ENCODE results near the gene INS.

DNA sequence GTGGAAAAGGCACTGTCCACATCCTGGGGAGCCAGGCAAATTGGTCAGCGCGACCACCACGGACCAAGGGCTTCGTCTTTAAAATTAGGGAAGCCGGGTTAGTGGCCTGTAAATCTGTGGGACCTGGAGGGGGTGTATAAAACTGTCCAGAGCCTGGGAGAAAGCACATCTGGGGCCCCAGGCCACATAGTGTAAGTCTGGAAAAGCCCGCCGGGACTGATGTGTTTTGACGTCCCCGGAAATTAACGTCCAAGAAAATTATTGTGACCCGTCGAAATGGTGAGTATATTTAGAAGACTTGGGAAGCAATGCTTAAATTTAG lies 17.6 kb downstream of the INS start:
- TF ChIP-seq POLR2AphosphoS5 (IDR thresholded peaks at IDR 0.05) = no peak
- TF ChIP-seq, protein P1, sequence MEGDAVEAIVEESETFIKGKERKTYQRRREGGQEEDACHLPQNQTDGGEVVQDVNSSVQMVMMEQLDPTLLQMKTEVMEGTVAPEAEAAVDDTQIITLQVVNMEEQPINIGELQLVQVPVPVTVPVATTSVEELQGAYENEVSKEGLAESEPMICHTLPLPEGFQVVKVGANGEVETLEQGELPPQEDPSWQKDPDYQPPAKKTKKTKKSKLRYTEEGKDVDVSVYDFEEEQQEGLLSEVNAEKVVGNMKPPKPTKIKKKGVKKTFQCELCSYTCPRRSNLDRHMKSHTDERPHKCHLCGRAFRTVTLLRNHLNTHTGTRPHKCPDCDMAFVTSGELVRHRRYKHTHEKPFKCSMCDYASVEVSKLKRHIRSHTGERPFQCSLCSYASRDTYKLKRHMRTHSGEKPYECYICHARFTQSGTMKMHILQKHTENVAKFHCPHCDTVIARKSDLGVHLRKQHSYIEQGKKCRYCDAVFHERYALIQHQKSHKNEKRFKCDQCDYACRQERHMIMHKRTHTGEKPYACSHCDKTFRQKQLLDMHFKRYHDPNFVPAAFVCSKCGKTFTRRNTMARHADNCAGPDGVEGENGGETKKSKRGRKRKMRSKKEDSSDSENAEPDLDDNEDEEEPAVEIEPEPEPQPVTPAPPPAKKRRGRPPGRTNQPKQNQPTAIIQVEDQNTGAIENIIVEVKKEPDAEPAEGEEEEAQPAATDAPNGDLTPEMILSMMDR (IDR thresholded peaks at IDR 0.05) = no peak

Data from transverse colon (tissue), 4 donors.